GM10847 (cell line): ENCODE measurements around the gene PDE9A.

Source experiments
- POLR2A ChIP-seq: IDR thresholded peaks from 2 replicates; pipeline ENCODE4 v1.6.1; 2011; ENCODE audit not compliant: insufficient read length; ENCODE audit errors: extremely low read depth

The PDE9A gene

DNA sequence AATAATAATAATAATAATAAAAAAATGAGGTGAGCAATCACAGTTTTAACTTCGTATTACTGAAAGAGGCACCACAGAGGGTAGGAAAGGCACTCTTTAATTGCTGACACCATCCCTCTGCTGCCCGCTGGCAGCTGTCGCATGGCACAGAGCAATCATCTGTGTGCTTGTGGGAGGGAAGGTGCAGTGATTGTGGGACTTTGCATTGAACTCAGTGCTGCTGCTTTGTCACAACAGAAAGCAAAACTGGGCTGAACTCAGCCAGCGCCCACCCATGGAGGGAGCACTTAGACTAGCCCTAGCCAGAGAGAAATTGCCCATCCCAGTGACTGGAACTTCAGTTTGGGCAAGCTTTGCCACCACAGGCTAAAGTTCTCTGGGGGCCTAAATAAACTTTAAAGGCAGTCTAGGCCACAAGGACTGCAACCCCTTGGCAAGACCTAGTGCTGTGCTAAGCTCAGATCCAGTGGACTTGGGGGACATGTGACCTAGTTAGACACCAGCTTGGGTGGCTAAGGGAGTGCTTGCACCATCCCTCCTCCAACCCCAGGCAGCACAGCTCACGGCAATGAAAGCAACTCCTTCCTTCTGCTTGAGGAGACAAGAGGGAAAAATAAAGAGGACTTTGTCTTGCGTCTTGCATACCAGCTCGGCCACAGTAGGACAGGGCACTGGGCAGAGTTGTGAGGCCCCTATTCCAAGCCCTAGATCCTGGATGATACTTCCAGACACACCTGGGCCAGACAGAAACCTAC is 166.6 kb downstream of the PDE9A start:
- no peak for TF ChIP-seq POLR2A

DNA sequence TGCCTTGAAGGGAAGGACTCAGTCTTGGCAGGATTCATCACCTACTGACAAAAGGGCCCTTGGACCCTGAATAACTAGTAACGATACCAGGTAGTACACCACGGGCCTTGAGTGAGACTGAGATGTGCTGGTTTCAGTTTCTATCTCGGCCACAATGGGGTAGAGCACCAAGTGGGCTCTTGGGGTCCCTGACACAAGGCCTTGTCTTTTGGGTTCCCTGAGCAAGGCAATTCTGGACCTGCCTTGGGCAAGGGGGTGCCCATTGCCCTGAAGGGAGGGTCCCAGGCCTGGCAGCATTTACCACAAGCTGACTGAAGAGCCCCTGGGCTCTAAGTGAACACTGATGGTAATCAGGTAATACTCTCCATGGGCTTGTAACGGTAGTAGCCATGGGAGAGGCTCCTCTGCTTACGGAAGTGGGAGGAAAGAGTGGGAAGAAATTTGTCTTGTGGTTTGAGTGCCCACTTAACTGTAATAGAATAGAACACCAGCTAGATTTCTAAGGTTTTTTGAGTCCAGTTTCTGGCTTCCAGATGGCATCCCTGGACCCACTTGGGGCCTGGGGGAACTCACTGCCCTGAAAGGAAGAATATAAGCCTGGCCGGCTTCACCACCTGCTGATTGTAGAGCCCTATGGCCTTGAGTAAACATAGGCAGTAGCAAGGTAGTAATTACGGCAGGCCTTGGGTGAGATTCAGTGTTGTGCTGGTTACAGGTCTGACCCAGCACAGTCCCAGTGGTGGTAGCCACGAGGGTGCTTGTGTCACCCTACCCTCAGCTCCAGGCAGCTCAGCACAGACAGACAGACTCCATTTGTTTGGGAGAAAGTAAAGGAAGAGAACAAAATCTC is 167.4 kb downstream of the PDE9A start:
- no peak for TF ChIP-seq POLR2A
